Liver (tissue), 3 donors: ENCODE measurements around the gene KAT6B.

Experiments used
- GABPA ChIP-seq, 2 donors: IDR thresholded peaks in 1 of 2; conservative IDR thresholded peaks in 1 of 2; 2 replicates each; pipeline ENCODE4 v1.6.1; 2016; ENCODE audit warnings: antibody characterized with exemption in 2 of 2, mild to moderate bottlenecking in 1 of 2, moderate library complexity in 1 of 2
- HNF4G ChIP-seq: IDR thresholded peaks from 2 replicates; pipeline ENCODE4 v1.6.1; 2016; ENCODE audit warnings: antibody characterized with exemption
- MAX ChIP-seq: IDR thresholded peaks from 2 replicates; pipeline ENCODE4 v1.6.1; 2016; ENCODE audit warnings: antibody characterized with exemption
- RAD21 ChIP-seq, 2 donors: IDR thresholded peaks; 2 replicates each; pipeline ENCODE4 v1.6.1; 2016; ENCODE audit warnings: antibody characterized with exemption in 2 of 2, mild to moderate bottlenecking in 2 of 2
- ZBTB33 ChIP-seq: IDR thresholded peaks from 2 replicates; pipeline ENCODE4 v1.6.1; 2016; ENCODE audit warnings: antibody characterized with exemption
- TF ChIP-seq, protein P1 (sequence below): fragments of 150-350 bp; IDR thresholded peaks from 2 replicates; pipeline ENCODE4 v1.5.1; 2017; ENCODE audit warnings: improper control_type of control experiment, low read depth, low read length; ENCODE audit not compliant: missing input control
- TF ChIP-seq, protein P2 (sequence below): IDR thresholded peaks from 2 replicates; pipeline ENCODE4 v1.6.1; 2016; ENCODE audit warnings: antibody characterized with exemption
- TF ChIP-seq, protein P3 (sequence below): IDR thresholded peaks from 2 replicates; pipeline ENCODE4 v1.6.1; 2016; ENCODE audit warnings: antibody characterized with exemption, mild to moderate bottlenecking
- donor health status: healthy.
- donor health status: healthy.

GRCh38 chr10:74813381-74814259 lies 12.8 kb upstream of the KAT6B start:
- TF ChIP-seq, protein P1, sequence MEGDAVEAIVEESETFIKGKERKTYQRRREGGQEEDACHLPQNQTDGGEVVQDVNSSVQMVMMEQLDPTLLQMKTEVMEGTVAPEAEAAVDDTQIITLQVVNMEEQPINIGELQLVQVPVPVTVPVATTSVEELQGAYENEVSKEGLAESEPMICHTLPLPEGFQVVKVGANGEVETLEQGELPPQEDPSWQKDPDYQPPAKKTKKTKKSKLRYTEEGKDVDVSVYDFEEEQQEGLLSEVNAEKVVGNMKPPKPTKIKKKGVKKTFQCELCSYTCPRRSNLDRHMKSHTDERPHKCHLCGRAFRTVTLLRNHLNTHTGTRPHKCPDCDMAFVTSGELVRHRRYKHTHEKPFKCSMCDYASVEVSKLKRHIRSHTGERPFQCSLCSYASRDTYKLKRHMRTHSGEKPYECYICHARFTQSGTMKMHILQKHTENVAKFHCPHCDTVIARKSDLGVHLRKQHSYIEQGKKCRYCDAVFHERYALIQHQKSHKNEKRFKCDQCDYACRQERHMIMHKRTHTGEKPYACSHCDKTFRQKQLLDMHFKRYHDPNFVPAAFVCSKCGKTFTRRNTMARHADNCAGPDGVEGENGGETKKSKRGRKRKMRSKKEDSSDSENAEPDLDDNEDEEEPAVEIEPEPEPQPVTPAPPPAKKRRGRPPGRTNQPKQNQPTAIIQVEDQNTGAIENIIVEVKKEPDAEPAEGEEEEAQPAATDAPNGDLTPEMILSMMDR, result no peak
- TF ChIP-seq MAX (no peak), HNF4G (no peak), RAD21 (IDR thresholded peaks at IDR 0.05) (no peak), ZBTB33 (no peak), GABPA (IDR thresholded peaks at IDR 0.05 in 1 of 2, conservative IDR thresholded peaks at IDR 0.05 in 1 of 2) (no peak)
- TF ChIP-seq, protein P2, sequence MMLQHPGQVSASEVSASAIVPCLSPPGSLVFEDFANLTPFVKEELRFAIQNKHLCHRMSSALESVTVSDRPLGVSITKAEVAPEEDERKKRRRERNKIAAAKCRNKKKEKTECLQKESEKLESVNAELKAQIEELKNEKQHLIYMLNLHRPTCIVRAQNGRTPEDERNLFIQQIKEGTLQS, result no peak
- TF ChIP-seq, protein P3, sequence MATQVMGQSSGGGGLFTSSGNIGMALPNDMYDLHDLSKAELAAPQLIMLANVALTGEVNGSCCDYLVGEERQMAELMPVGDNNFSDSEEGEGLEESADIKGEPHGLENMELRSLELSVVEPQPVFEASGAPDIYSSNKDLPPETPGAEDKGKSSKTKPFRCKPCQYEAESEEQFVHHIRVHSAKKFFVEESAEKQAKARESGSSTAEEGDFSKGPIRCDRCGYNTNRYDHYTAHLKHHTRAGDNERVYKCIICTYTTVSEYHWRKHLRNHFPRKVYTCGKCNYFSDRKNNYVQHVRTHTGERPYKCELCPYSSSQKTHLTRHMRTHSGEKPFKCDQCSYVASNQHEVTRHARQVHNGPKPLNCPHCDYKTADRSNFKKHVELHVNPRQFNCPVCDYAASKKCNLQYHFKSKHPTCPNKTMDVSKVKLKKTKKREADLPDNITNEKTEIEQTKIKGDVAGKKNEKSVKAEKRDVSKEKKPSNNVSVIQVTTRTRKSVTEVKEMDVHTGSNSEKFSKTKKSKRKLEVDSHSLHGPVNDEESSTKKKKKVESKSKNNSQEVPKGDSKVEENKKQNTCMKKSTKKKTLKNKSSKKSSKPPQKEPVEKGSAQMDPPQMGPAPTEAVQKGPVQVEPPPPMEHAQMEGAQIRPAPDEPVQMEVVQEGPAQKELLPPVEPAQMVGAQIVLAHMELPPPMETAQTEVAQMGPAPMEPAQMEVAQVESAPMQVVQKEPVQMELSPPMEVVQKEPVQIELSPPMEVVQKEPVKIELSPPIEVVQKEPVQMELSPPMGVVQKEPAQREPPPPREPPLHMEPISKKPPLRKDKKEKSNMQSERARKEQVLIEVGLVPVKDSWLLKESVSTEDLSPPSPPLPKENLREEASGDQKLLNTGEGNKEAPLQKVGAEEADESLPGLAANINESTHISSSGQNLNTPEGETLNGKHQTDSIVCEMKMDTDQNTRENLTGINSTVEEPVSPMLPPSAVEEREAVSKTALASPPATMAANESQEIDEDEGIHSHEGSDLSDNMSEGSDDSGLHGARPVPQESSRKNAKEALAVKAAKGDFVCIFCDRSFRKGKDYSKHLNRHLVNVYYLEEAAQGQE, result no peak
